COLO668 (cell line): ENCODE results near the gene QSOX2.

Experiments
- DNase-seq: peaks from one replicate; lab custom pipeline; 2025; ENCODE audit not compliant: unreplicated experiment; lab: John Stamatoyannopoulos, UW

The QSOX2 gene

GRCh38 chr9:136178061-136178772, 67.4 kb downstream of the QSOX2 start:
- DNase-seq: no peak

- no peak for DNase-seq
Measured at GRCh38 chr9:136177224-136177623, 68.4 kb downstream of the QSOX2 start.

- no peak for DNase-seq
Measured at GRCh38 chr9:136175616-136176197, 69.9 kb downstream of the QSOX2 start.

GRCh38 chr9:136174779-136175615, 70.6 kb downstream of the QSOX2 start:
- DNase-seq: peak; percentile 79

- DNase-seq: no peak
Measured at GRCh38 chr9:136173648-136174290, 71.8 kb downstream of the QSOX2 start.

- peak; percentile 90 for DNase-seq
Measured at GRCh38 chr9:136172412-136173079, 73.1 kb downstream of the QSOX2 start.

GRCh38 chr9:136171801-136172411, 73.7 kb downstream of the QSOX2 start:
- DNase-seq: peak; percentile 50

- DNase-seq: peak; percentile 94
Measured at GRCh38 chr9:136171009-136171800, 74.4 kb downstream of the QSOX2 start.

- peak; percentile 41 for DNase-seq
Measured at GRCh38 chr9:136170006-136170901, 75.4 kb downstream of the QSOX2 start.

GRCh38 chr9:136169495-136169894, 76.1 kb downstream of the QSOX2 start:
- peak; percentile 20 for DNase-seq

GRCh38 chr9:136163248-136163850, 82.3 kb downstream of the QSOX2 start:
- DNase-seq: no peak

GRCh38 chr9:136160995-136161610, 84.5 kb downstream of the QSOX2 start:
- peak; percentile 33 for DNase-seq

GRCh38 chr9:136160381-136160841, 85.2 kb downstream of the QSOX2 start:
- peak; percentile 91 for DNase-seq

GRCh38 chr9:136159851-136160250, 85.8 kb downstream of the QSOX2 start:
- no peak for DNase-seq

- no peak for DNase-seq
Measured at GRCh38 chr9:136157477-136158265, 87.9 kb downstream of the QSOX2 start.
